GM23248 (cell line): ENCODE measurements around the gene RAB11A. TPM values are rescaled to one million over a fixed set of nuclear protein-coding genes. Genes with fewer than 3 reads are reported as not detected.
A peak's percentile ranks its signal among the peaks of the same experiment; 100 is the strongest.

Source experiments
- DNase-seq: peaks from one replicate; pipeline ENCODE4 v3.0.0-alpha.2; 2015
- H2AFZ ChIP-seq: fragments of 200-600 bp; sonication (generic); 2 replicates; pipeline ENCODE4 v1.6.1; 2016; ENCODE audit warnings: antibody characterized with exemption
- H3F3A ChIP-seq: fragments of 200-600 bp; sonication (generic); 2 replicates; pipeline ENCODE4 v1.6.1; 2016; ENCODE audit warnings: mild to moderate bottlenecking, antibody characterized with exemption, mixed run types; ENCODE audit not compliant: insufficient read depth
- H3K27ac ChIP-seq: fragments of 200-600 bp; sonication (generic); 2 replicates; pipeline ENCODE4 v1.5.1; 2016; ENCODE audit warnings: mild to moderate bottlenecking
- H3K27me3 ChIP-seq: fragments of 200-600 bp; sonication (generic); replicated peaks from 2 replicates; pipeline ENCODE4 v1.6.1; 2016; ENCODE audit warnings: mild to moderate bottlenecking; ENCODE audit not compliant: insufficient read depth
- H3K36me3 ChIP-seq: fragments of 200-600 bp; sonication (generic); 2 replicates; pipeline ENCODE4 v1.6.1; 2016; ENCODE audit warnings: low read depth, mild to moderate bottlenecking
- H3K4me1 ChIP-seq: fragments of 200-600 bp; sonication (generic); 2 replicates; pipeline ENCODE4 v1.6.1; 2016; ENCODE audit warnings: mild to moderate bottlenecking; ENCODE audit not compliant: insufficient read depth
- H3K4me2 ChIP-seq: fragments of 200-600 bp; sonication (generic); one replicate; pipeline ENCODE4 v1.6.1; 2016; ENCODE audit warnings: mild to moderate bottlenecking; ENCODE audit not compliant: unreplicated experiment
- H3K4me3 ChIP-seq: fragments of 200-600 bp; sonication (generic); 2 replicates; pipeline ENCODE4 v1.5.1; 2016; ENCODE audit warnings: mild to moderate bottlenecking
- H3K79me2 ChIP-seq: fragments of 200-600 bp; sonication (generic); 2 replicates; pipeline ENCODE4 v1.6.1; 2016; ENCODE audit warnings: mild to moderate bottlenecking; ENCODE audit not compliant: insufficient read depth
- H3K9ac ChIP-seq: fragments of 200-600 bp; sonication (generic); 2 replicates; pipeline ENCODE4 v1.6.1; 2016; ENCODE audit warnings: mild to moderate bottlenecking
- H3K9me2 ChIP-seq: fragments of 200-600 bp; sonication (generic); 2 replicates; pipeline ENCODE4 v1.6.1; 2016; ENCODE audit warnings: mixed run types, mild to moderate bottlenecking, moderate library complexity; ENCODE audit not compliant: insufficient read depth
- H3K9me3 ChIP-seq: fragments of 200-600 bp; sonication (generic); one replicate; pipeline ENCODE4 v1.6.1; 2017; ENCODE audit warnings: low read depth
- H4K20me1 ChIP-seq: fragments of 200-600 bp; sonication (generic); 2 replicates; pipeline ENCODE4 v1.6.0; 2016; ENCODE audit not compliant: insufficient read depth
- EZH2 ChIP-seq: fragments of 200-600 bp; sonication (generic); IDR thresholded peaks from 2 replicates; pipeline ENCODE4 v1.6.1; 2018; ENCODE audit warnings: antibody characterized with exemption, mild to moderate bottlenecking; ENCODE audit not compliant: insufficient read depth, poor library complexity, severe bottlenecking
- EZH2phosphoT487 ChIP-seq: fragments of 200-600 bp; sonication (generic); IDR thresholded peaks from 2 replicates; pipeline ENCODE4 v1.6.1; 2018; ENCODE audit warnings: antibody characterized with exemption, moderate library complexity, mild to moderate bottlenecking, low read depth; ENCODE audit not compliant: insufficient read depth
- WGBS, 2 experiments: methylation state at CpG; one replicate each; pipeline ENCODE4 v1.1.6; 2015 to 2017; ENCODE audit warnings: low lambda C conversion rate in 2 of 2, low coverage in 1 of 2; ENCODE audit errors: missing lambda C conversion rate in 2 of 2; 5-methylcytosine and 5-hydroxymethylcytosine counted together
- in situ Hi-C: fragments of 300-500 bp; cut with MboI; formaldehyde crosslinking; loops from 2 replicates; pipeline ENCODE4 v1.15.0; 2020
- polyA plus RNA-seq: library from polyadenylated mRNA; unstranded; fragments of >200 nt; fragmentation: Nextera tagmentation; extraction: Ambion mirVana; gene quantifications from 2 replicates; pipeline ENCODE4 v1.2.1, GENCODE V29; 2016
- total RNA-seq: library from RNA; depleted of rRNA; stranded (reverse); fragments of >200 nt; shearing (Covaris generic); gene quantifications from 2 replicates; pipeline ENCODE4 v1.2.3, GENCODE V29; 2014

Gene RAB11A
- total and polyA plus RNA-seq, 2 experiments from 2014 or later: 148 to 262 TPM

- WGBS, 2 experiments: 69 to 72% methylated on average over 7 of the region's 7 CpGs
- Histone ChIP-seq H3K36me3 (no peaks in the 10 kb centered on the region), H3K27ac (no peak overlapping the region)
Observed at GRCh38 chr15:65829130-65829764, 40.0 kb upstream of the RAB11A start.

GRCh38 chr15:65832549-65833364 is 36.5 kb upstream of the RAB11A start:
- Histone ChIP-seq H3K9me3 (no peaks in the 10 kb centered on the region), H3F3A (peaks cover 23% of the 10 kb centered on the region), H4K20me1 (no peaks in the 10 kb centered on the region), H3K4me2 (peak overlapping the region; percentile 89), H2AFZ (peak overlapping the region; percentile 90), H3K4me3 (peak overlapping the region; percentile 61), H3K27ac (peak overlapping the region; percentile 77), H3K79me2 (no peaks in the 10 kb centered on the region), H3K9ac (peak overlapping the region; percentile 67), H3K27me3 (no peaks in the 10 kb centered on the region), H3K9me2 (no peaks in the 10 kb centered on the region), H3K36me3 (no peaks in the 10 kb centered on the region), H3K4me1 (peaks cover 12% of the 10 kb centered on the region)
- DNase-seq: peak; percentile 97
- 1% methylated on average over 8 of the region's 8 CpGs for WGBS, 2 experiments
- in situ Hi-C loops: no loop called here
- TF ChIP-seq EZH2: no peak

More at GRCh38 chr15:65829130-65829764, 40.0 kb upstream of the RAB11A start:
- Histone ChIP-seq H3K9me3 (no peaks in the 10 kb centered on the region), H3F3A (peaks cover 23% of the 10 kb centered on the region), H3K4me2 (no peak overlapping the region), H3K4me3 (no peak overlapping the region), H3K4me1 (peaks cover 12% of the 10 kb centered on the region), H4K20me1 (no peaks in the 10 kb centered on the region), H3K9me2 (no peaks in the 10 kb centered on the region), H3K79me2 (no peaks in the 10 kb centered on the region), H3K27me3 (no peaks in the 10 kb centered on the region), H2AFZ (no peak overlapping the region), H3K9ac (no peak overlapping the region)
- in situ Hi-C loops: no loop called here
- peak; percentile 30 for DNase-seq
- TF ChIP-seq EZH2 (no peak), EZH2phosphoT487 (no peak)

- no peaks in the 10 kb centered on the region for H4K20me1 ChIP-seq
- H3K9ac ChIP-seq: peak overlapping the region; percentile 67; the same call in 1 of the 2 replicates
- H3K4me2 ChIP-seq: peak overlapping the region; percentile 89
- peaks cover 12% of the 10 kb centered on the region for H3K4me1 ChIP-seq
- WGBS, 2 experiments: 60 to 63% methylated on average over 4 of the region's 4 CpGs
- DNase-seq: no peak
- in situ Hi-C loops: no loop called here
- H2AFZ ChIP-seq: peak overlapping the region; percentile 90
- peaks cover 23% of the 10 kb centered on the region for H3F3A ChIP-seq
- H3K27ac ChIP-seq: peak overlapping the region; percentile 77
- H3K4me3 ChIP-seq: no peak overlapping the region
- H3K36me3 ChIP-seq: no peaks in the 10 kb centered on the region
- no peaks in the 10 kb centered on the region for H3K27me3 ChIP-seq
- no peak for TF ChIP-seq EZH2
- no peak for TF ChIP-seq EZH2phosphoT487
- H3K79me2 ChIP-seq: no peaks in the 10 kb centered on the region
- no peaks in the 10 kb centered on the region for H3K9me2 ChIP-seq
- no peaks in the 10 kb centered on the region for H3K9me3 ChIP-seq
Observed at GRCh38 chr15:65833501-65834205, 35.6 kb upstream of the RAB11A start.

- Histone ChIP-seq H4K20me1 (no peaks in the 10 kb centered on the region), H3F3A (peaks cover 23% of the 10 kb centered on the region), H3K9me3 (no peaks in the 10 kb centered on the region), H3K27me3 (no peaks in the 10 kb centered on the region), H3K9ac (no peak overlapping the region), H3K36me3 (no peaks in the 10 kb centered on the region), H3K4me3 (no peak overlapping the region), H3K79me2 (no peaks in the 10 kb centered on the region), H3K27ac (no peak overlapping the region), H3K4me2 (no peak overlapping the region), H3K9me2 (no peaks in the 10 kb centered on the region), H3K4me1 (peaks cover 12% of the 10 kb centered on the region), H2AFZ (no peak overlapping the region)
- no peak for DNase-seq
- in situ Hi-C loops: no loop called here
- TF ChIP-seq EZH2 (no peak), EZH2phosphoT487 (no peak)
- 95 to 96% methylated on average over 8 of the region's 8 CpGs for WGBS, 2 experiments
Observed at GRCh38 chr15:65834603-65835282, 34.5 kb upstream of the RAB11A start.
